Stimulated activated naive B cell treated with anti-CD40 and anti-IgM and Interleukin-4, amounts not matched to agents 10 μg/mL and 1 μg/mL and 100 μg/mL, for 72 hours (primary cell): ENCODE data around the gene PXDN.
"Not testable (repeated sequence)": the region's sequence is repeated elsewhere in the genome, so short reads cannot be mapped to it uniquely, and the experiment has no call there.

ENCODE experiments used
- ATAC-seq, 2 donors: fragments of 150-1000 bp; cut with Tn5 transposase; replicated peaks; 2 replicates each; pipeline ENCODE4 v1.10.0; 2021; ENCODE audit warnings: moderate library complexity in 1 of 2
- DNase-seq: peaks from one replicate; pipeline ENCODE4 v3.0.0; 2021
- H3K27ac Mint-ChIP-seq: one replicate; pipeline ENCODE4 v1.8.0; 2022; ENCODE audit warnings: mild to moderate bottlenecking, mixed read lengths
- H3K27me3 Mint-ChIP-seq, 2 donors: one replicate each; pipeline ENCODE4 v1.8.0; 2022; ENCODE audit warnings: mixed read lengths in 2 of 2
- H3K36me3 Mint-ChIP-seq, 2 donors: one replicate each; pipeline ENCODE4 v1.8.0; 2022; ENCODE audit warnings: mixed read lengths in 2 of 2, mild to moderate bottlenecking in 1 of 2
- H3K4me1 Mint-ChIP-seq, 2 donors: one replicate each; pipeline ENCODE4 v1.8.0; 2022; ENCODE audit warnings: mixed read lengths in 2 of 2, mild to moderate bottlenecking in 1 of 2
- H3K4me3 Mint-ChIP-seq, 2 donors: one replicate each; pipeline ENCODE4 v1.8.0; 2022; ENCODE audit warnings: mild to moderate bottlenecking in 2 of 2, mixed read lengths in 2 of 2, moderate library complexity in 1 of 2
- H3K9me3 Mint-ChIP-seq, 2 donors: one replicate each; pipeline ENCODE4 v1.8.0; 2022; ENCODE audit warnings: mixed read lengths in 2 of 2, mild to moderate bottlenecking in 1 of 2

The PXDN gene

DNA sequence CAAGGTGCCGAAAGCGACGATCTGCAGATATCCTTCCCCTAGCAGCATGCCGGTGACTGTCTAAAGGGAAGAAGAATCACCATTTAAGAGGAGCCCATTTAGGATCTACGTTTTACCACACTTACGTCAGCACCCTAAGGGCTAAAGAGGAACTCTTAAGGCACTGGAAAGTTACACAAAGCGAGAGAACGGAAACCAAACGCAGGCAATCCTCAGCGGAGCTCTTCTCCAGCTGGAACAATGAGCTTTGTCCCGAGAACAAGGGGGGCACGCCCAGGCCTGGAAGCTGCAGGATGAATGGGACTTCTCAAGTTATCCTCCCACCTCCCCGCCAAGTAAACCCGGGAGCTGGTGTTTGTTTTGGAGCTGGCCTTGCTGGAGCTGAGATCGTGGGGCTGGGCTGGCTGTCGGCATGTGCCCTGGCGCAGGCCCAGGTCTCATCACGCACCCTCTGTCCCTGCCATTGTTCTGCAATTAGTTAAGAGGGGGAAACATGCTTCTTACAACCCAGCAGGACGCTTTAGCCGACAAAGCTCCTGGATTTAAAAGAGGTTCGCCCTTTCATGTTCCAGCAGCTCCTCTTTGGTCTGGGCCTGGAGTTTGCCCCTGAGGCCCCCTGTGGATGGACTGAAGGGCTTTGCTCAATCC lies 36.4 kb downstream of the PXDN start:
- Mint-ChIP-seq H3K4me1 (peaks cover 7 to 12% of the 10 kb centered on the region in 2 donors), H3K27me3 (peaks cover 10 to 12% of the 10 kb centered on the region in 2 donors), H3K36me3 (peaks cover 0 to 3% of the 10 kb centered on the region in 2 donors), H3K9me3 (no peaks in the 10 kb centered on the region), H3K27ac (no peak overlapping the region), H3K4me3 (peak overlapping the region; percentile 42 to 71)
- ATAC-seq (peak; percentile 89 to 93), DNase-seq (no peak)

DNA sequence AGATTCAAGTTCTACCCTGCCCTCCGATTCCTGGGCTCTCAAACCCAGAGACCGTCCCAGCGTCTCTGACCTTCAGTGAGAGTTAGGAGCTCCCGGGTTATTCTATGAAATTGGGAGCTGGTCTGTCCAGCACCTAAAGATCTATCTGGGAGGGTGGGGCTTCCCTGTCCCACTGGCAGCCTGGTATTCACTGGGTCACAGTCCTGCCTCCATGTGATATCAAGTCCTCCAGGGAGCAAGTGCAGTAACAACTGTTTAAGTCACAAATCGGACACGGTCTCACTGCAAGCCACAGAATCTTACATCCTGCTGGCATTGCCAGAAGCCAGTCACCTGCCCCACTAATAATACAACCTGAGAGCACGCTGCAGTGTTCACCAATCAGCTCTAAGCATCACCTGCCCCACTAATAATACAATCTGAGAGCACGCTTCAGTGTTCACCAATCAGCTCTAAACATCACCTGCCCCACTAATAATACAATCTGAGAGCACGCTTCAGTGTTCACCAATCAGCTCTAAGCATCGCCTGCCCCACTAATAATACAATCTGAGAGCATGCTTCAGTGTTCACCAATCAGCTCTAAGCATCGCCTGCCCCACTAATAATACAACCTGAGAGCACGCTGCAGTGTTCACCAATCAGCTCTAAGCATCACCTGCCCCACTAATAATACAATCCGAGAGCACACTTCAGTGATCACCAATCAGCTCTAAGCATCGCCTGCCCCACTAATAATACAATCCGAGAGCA lies 38.0 kb downstream of the PXDN start:
- H3K27ac Mint-ChIP-seq, H3K27me3 Mint-ChIP-seq, H3K4me3 Mint-ChIP-seq, DNase-seq, ATAC-seq, H3K9me3 Mint-ChIP-seq, H3K36me3 Mint-ChIP-seq, H3K4me1 Mint-ChIP-seq: not testable (repeated sequence)

DNA sequence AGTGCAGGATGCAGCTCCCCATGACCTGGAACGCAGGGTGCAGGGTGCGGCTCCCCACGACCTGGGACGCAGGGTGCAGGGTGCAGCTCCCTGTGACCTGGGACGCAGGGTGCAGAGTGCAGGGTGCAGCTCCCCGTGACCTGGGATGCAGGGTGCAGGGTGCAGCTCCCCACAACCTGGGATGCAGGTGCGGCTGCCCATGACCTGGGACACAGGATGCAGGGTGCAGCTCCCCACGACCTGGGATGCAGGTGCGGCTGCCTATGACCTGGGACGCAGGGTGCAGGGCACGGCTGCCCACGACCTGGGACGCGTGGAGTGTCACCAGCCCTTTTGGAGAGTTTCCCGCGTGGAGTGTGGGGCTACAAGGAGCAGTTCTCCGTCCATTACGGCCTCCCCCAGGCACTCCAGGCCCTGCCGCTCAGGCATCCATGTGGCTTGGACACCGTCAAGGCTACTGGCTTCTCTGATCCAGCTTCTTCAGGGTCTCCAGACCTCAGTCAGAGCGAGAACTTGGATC lies 38.7 kb downstream of the PXDN start:
- ATAC-seq: no peak
- no peak overlapping the region for H3K4me3 Mint-ChIP-seq
- H3K36me3 Mint-ChIP-seq: no peaks in the 10 kb centered on the region
- H3K27me3 Mint-ChIP-seq: peaks cover 5 to 7% of the 10 kb centered on the region in 2 donors
- no peak for DNase-seq
- no peaks in the 10 kb centered on the region for H3K9me3 Mint-ChIP-seq
- peaks cover 7 to 10% of the 10 kb centered on the region in 2 donors for H3K4me1 Mint-ChIP-seq
- no peak overlapping the region for H3K27ac Mint-ChIP-seq

GRCh38 chr2:1704631-1705556 lies 39.4 kb downstream of the PXDN start:
- no peak overlapping the region for H3K27ac Mint-ChIP-seq
- ATAC-seq: peak in 1 of 2 donors; percentile 15
- no peaks in the 10 kb centered on the region for H3K9me3 Mint-ChIP-seq
- H3K4me1 Mint-ChIP-seq: peaks cover 7% of the 10 kb centered on the region in 2 donors
- no peaks in the 10 kb centered on the region for H3K36me3 Mint-ChIP-seq
- peaks cover 4 to 5% of the 10 kb centered on the region in 2 donors for H3K27me3 Mint-ChIP-seq
- DNase-seq: no peak
- no peak overlapping the region for H3K4me3 Mint-ChIP-seq

GRCh38 chr2:1702186-1702565 lies 42.1 kb downstream of the PXDN start:
- no peak for DNase-seq
- Mint-ChIP-seq H3K36me3 (no peaks in the 10 kb centered on the region), H3K9me3 (peaks cover 3% of the 10 kb centered on the region in 2 donors), H3K4me1 (peaks cover under 1% of the 10 kb centered on the region in 2 donors), H3K27me3 (peaks cover 4 to 5% of the 10 kb centered on the region in 2 donors), H3K4me3 (no peak overlapping the region), H3K27ac (no peak overlapping the region)
- ATAC-seq: no peak

DNA sequence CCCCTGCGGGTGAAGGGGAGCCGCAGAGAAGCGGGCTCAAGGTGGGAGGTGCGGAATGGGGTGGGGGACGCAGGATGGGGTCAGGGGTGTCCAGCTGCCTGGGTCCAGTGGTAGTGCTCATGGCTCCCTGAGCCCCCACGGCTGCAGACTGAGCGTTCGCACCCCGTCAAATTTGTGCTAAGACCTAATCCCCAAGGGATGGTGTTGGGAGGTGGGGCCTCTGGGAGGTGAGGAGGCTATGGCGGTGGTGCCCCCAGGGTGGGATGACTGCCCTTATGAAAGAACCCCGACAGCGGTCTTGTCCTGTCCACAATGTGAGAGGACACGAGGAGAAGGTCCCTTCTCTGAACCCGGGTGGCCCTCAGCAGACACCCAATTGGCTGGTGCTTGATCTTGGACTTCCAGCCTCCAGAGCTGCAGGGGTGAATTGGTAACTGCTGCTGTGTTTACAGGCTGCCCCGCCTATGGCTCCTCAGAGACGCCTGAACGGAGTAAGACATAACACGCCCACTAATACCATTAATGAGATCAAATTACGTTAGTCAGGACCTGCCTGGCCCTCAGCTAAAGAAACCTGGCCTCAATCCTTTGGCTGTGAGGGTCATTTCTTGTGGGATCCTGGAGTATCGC lies 42.6 kb downstream of the PXDN start:
- no peak for ATAC-seq
- H3K27me3 Mint-ChIP-seq: peaks cover 4 to 5% of the 10 kb centered on the region in 2 donors
- no peak for DNase-seq

DNA sequence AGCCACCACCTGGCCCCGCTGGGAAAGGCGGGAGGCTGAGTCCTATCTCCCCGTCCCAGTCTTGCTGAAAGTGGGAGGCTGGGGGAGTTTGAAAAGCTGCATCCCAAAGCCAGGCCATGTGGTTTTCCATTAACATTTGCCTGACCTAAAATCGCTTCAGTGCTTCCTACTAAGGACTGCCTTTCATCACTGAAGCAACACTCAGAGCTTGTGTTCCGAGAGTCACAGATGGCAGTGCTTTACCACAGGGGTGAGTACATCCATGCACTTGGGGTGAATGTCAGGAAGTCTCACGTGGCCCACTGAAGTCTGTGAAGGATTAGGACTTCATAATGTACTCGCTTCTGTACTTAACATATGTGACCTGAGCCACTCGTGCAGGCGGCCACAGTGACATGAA lies 43.3 kb downstream of the PXDN start:
- Mint-ChIP-seq H3K27ac (no peak overlapping the region), H3K27me3 (peaks cover 4 to 5% of the 10 kb centered on the region in 2 donors), H3K4me3 (no peak overlapping the region), H3K36me3 (peaks cover 0 to 4% of the 10 kb centered on the region in 2 donors), H3K4me1 (no peaks in the 10 kb centered on the region), H3K9me3 (peaks cover 11 to 12% of the 10 kb centered on the region in 2 donors)
- ATAC-seq (no peak), DNase-seq (no peak)

More for the DNA sequence above, 42.6 kb downstream of the PXDN start:
- no peaks in the 10 kb centered on the region for H3K4me1 Mint-ChIP-seq
- no peaks in the 10 kb centered on the region for H3K36me3 Mint-ChIP-seq
- H3K9me3 Mint-ChIP-seq: peaks cover 4 to 7% of the 10 kb centered on the region in 2 donors
- H3K4me3 Mint-ChIP-seq: no peak overlapping the region
- no peak overlapping the region for H3K27ac Mint-ChIP-seq

GRCh38 chr2:1700427-1700826 lies 43.9 kb downstream of the PXDN start:
- not testable (repeated sequence) for ATAC-seq, H3K27me3 Mint-ChIP-seq, H3K4me1 Mint-ChIP-seq, H3K4me3 Mint-ChIP-seq, DNase-seq, H3K36me3 Mint-ChIP-seq, H3K27ac Mint-ChIP-seq
- H3K9me3 Mint-ChIP-seq: peaks cover 12% of the 10 kb centered on the region in 2 donors

- DNase-seq (no peak), ATAC-seq (no peak)
- Mint-ChIP-seq H3K27ac (no peak overlapping the region), H3K36me3 (peaks cover 0 to 4% of the 10 kb centered on the region in 2 donors), H3K4me3 (no peak overlapping the region), H3K4me1 (no peaks in the 10 kb centered on the region), H3K27me3 (peaks cover 4 to 5% of the 10 kb centered on the region in 2 donors), H3K9me3 (peaks cover 12% of the 10 kb centered on the region in 2 donors)
These were observed 45.9 kb downstream of the PXDN start for GRCh38 chr2:1698188-1698945.

DNA sequence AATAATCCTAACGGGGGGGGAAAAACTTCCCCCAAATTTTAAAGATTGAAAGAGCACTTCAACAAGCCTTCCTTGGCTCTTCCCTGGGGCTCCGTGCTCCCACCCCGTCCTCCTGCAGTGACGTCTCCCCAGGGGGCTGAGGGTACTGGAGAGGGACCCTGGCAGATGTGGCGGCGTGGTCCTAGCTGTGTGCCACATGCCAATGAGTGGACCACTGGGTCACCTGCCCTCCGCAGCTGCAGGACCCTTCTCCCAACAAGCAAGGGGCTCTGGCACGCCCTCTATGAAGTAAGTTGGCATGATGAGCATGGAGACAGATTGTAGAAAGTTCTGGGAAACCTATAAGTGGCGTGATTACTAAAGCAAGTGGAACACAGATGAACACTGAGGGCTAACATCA lies 46.7 kb downstream of the PXDN start:
- H3K9me3 Mint-ChIP-seq: peaks cover 12% of the 10 kb centered on the region in 2 donors
- peaks cover 0 to 4% of the 10 kb centered on the region in 2 donors for H3K36me3 Mint-ChIP-seq
- ATAC-seq: no peak
- no peak overlapping the region for H3K4me3 Mint-ChIP-seq
- no peaks in the 10 kb centered on the region for H3K4me1 Mint-ChIP-seq
- H3K27me3 Mint-ChIP-seq: peaks cover 4 to 5% of the 10 kb centered on the region in 2 donors
- H3K27ac Mint-ChIP-seq: no peak overlapping the region
- no peak for DNase-seq

GRCh38 chr2:1696472-1696871 lies 47.8 kb downstream of the PXDN start:
- no peak for ATAC-seq
- H3K36me3 Mint-ChIP-seq: peaks cover 0 to 4% of the 10 kb centered on the region in 2 donors
- no peak for DNase-seq
- no peak overlapping the region for H3K27ac Mint-ChIP-seq
- H3K27me3 Mint-ChIP-seq: peaks cover 4 to 5% of the 10 kb centered on the region in 2 donors
- H3K4me3 Mint-ChIP-seq: no peak overlapping the region
- no peaks in the 10 kb centered on the region for H3K4me1 Mint-ChIP-seq
- peaks cover 12% of the 10 kb centered on the region in 2 donors for H3K9me3 Mint-ChIP-seq

GRCh38 chr2:1694371-1695271 lies 49.7 kb downstream of the PXDN start:
- ATAC-seq (no peak), DNase-seq (no peak)
- Mint-ChIP-seq H3K36me3 (peaks cover 0 to 4% of the 10 kb centered on the region in 2 donors), H3K4me3 (no peak overlapping the region), H3K9me3 (peaks cover 12% of the 10 kb centered on the region in 2 donors), H3K27ac (no peak overlapping the region), H3K4me1 (no peaks in the 10 kb centered on the region), H3K27me3 (no peaks in the 10 kb centered on the region)
